Body of pancreas (tissue), 4 donors: ENCODE data around the gene HSD17B14. TPM values are rescaled to one million over a fixed set of nuclear protein-coding genes. Genes with fewer than 3 reads are reported as not detected.
"Not testable (repeated sequence)": the region's sequence is repeated elsewhere in the genome, so short reads cannot be mapped to it uniquely, and the experiment has no call there.

Experiments
- ATAC-seq: fragments of 150-250 bp; one replicate; pipeline ENCODE4 v1.9.1; 2016
- DNase-seq, 4 donors: peaks; one replicate each; pipeline ENCODE4 v3.0.0-alpha.2; 2019
- H3K27ac ChIP-seq, 4 donors: fragments of 200-600 bp; sonication (generic); 1 replicate in 3 of 4; 2 replicates in 1 of 4; pipeline versions ENCODE4 v1.5.1 to v1.6.1; 2016 to 2019; ENCODE audit warnings: mild to moderate bottlenecking in 1 of 4, mixed read lengths in 1 of 4, moderate library complexity in 1 of 4
- H3K27me3 ChIP-seq, 2 donors: fragments of 200-600 bp; sonication (generic); one replicate each; pipeline ENCODE4 v1.6.0; 2016; ENCODE audit warnings: mild to moderate bottlenecking in 1 of 2
- H3K36me3 ChIP-seq, 2 donors: fragments of 200-600 bp; sonication (generic); replicated peaks in 1 of 2; 2 replicates each; pipeline ENCODE4 v1.5.1; 2016; ENCODE audit warnings: low read depth in 2 of 2; ENCODE audit not compliant: insufficient read depth in 1 of 2
- H3K4me1 ChIP-seq: fragments of 200-600 bp; sonication (generic); one replicate; pipeline ENCODE4 v1.6.0; 2016
- H3K4me3 ChIP-seq, 2 donors: fragments of 200-600 bp; sonication (generic); 1 replicate in 1 of 2; 2 replicates in 1 of 2; pipeline ENCODE4 v1.5.1; 2016 to 2019
- H3K9me3 ChIP-seq, 3 donors: fragments of 200-600 bp; sonication (generic); 1 replicate in 2 of 3; 2 replicates in 1 of 3; pipeline ENCODE4 v1.5.1; 2016
- CTCF ChIP-seq, 7 experiments: fragments of 450-650 bp in 4 of 7; fragments of 200-600 bp in 3 of 7; sonication (generic) in 3 of 7; IDR thresholded peaks; one replicate each; pipeline ENCODE4 v1.5.1; 2016 to 2019; ENCODE audit warnings: antibody characterized with exemption in 7 of 7
- POLR2A ChIP-seq, 3 donors: fragments of 450-650 bp; IDR thresholded peaks; one replicate each; pipeline ENCODE4 v1.6.1; 2016; ENCODE audit warnings: antibody characterized with exemption in 3 of 3, mild to moderate bottlenecking in 2 of 3
- WGBS, 2 donors: methylation state at CpG; one replicate each; pipeline ENCODE4 v1.1.5; 2017; 5-methylcytosine and 5-hydroxymethylcytosine counted together
- intact Hi-C: fragments of 100-400 bp; cut with DNase I; formaldehyde crosslinking; loops from one replicate; pipeline ENCODE4 v1.15.1; 2023
- total RNA-seq, 2 donors: library from RNA; depleted of rRNA; stranded (reverse); fragments of >200 nt; gene quantifications; one replicate each; pipeline ENCODE4 v1.1.0, GENCODE V29; 2016

HSD17B14 gene
- total RNA-seq, 2 donors from 2014 or later: 2.1 to 3.3 TPM

GRCh38 chr19:48794291-48794690 is 42.0 kb downstream of the HSD17B14 start:
- DNase-seq (no peak), ATAC-seq (no peak)
- TF ChIP-seq POLR2A (IDR thresholded peaks at IDR 0.05): no peak
- Histone ChIP-seq H3K4me3 (no peak overlapping the region), H3K9me3 (no peaks in the 10 kb centered on the region), H3K27ac (no peak overlapping the region), H3K4me1 (peaks cover 17% of the 10 kb centered on the region), H3K36me3 (peaks cover 0 to under 1% of the 10 kb centered on the region in 2 donors), H3K27me3 (no peaks in the 10 kb centered on the region)
- 82 to 96% methylated on average over 4 to 5 of the region's 6 CpGs for WGBS, 2 donors
- intact Hi-C loops: no loop called here

GRCh38 chr19:48793271-48793670 is 43.0 kb downstream of the HSD17B14 start:
- no peak overlapping the region for H3K4me3 ChIP-seq
- TF ChIP-seq POLR2A (IDR thresholded peaks at IDR 0.05) (no peak), CTCF (IDR thresholded peaks at IDR 0.05) (no peak)
- no peak overlapping the region for H3K27ac ChIP-seq
- 68 to 76% methylated on average over 8 of the region's 8 CpGs for WGBS, 2 donors
- no peaks in the 10 kb centered on the region for H3K36me3 ChIP-seq
- ATAC-seq (no peak), DNase-seq (no peak)
- H3K4me1 ChIP-seq: peaks cover 17% of the 10 kb centered on the region
- intact Hi-C loops: no loop called here
- no peaks in the 10 kb centered on the region for H3K9me3 ChIP-seq
- no peaks in the 10 kb centered on the region for H3K27me3 ChIP-seq

- H3K27ac ChIP-seq, DNase-seq, H3K4me3 ChIP-seq, intact Hi-C loops, H3K27me3 ChIP-seq, H3K9me3 ChIP-seq, ATAC-seq, H3K36me3 ChIP-seq: not testable (repeated sequence)
- 80 to 89% methylated on average over 9 of the region's 9 CpGs for WGBS, 2 donors
- H3K4me1 ChIP-seq: peaks cover 12% of the 10 kb centered on the region
These were observed 49.0 kb downstream of the HSD17B14 start for GRCh38 chr19:48787331-48787730.

- H3K9me3 ChIP-seq, DNase-seq, H3K36me3 ChIP-seq, H3K4me3 ChIP-seq, H3K27me3 ChIP-seq, ATAC-seq, intact Hi-C loops, H3K27ac ChIP-seq: not testable (repeated sequence)
- peaks cover 21% of the 10 kb centered on the region for H3K4me1 ChIP-seq
- 86 to 87% methylated on average over 7 of the region's 7 CpGs for WGBS, 2 donors
These were observed 49.9 kb downstream of the HSD17B14 start for GRCh38 chr19:48786422-48786821.

GRCh38 chr19:48784527-48784926 is 51.8 kb downstream of the HSD17B14 start:
- Histone ChIP-seq H3K4me3 (no peak overlapping the region), H3K27ac (peak overlapping the region in 3 of 4 donors; percentile 42 to 66 (median 49)), H3K9me3 (no peaks in the 10 kb centered on the region), H3K27me3 (no peaks in the 10 kb centered on the region), H3K4me1 (peaks cover 38% of the 10 kb centered on the region), H3K36me3 (no peaks in the 10 kb centered on the region)
- intact Hi-C loops: no loop called here
- ATAC-seq (no peak), DNase-seq (peak in 2 of 4 donors; percentile 62 to 68)
- TF ChIP-seq CTCF (IDR thresholded peaks at IDR 0.05) (peak; percentile 45 to 87 (median 72)), POLR2A (IDR thresholded peaks at IDR 0.05) (no peak)
- 29 to 38% methylated on average over 5 of the region's 5 CpGs for WGBS, 2 donors

GRCh38 chr19:48780631-48781391 is 55.5 kb downstream of the HSD17B14 start:
- Histone ChIP-seq H3K27me3 (no peaks in the 10 kb centered on the region), H3K36me3 (no peaks in the 10 kb centered on the region), H3K27ac (peak overlapping the region; percentile 82 to 92 (median 88)), H3K4me3 (no peak overlapping the region), H3K4me1 (peaks cover 61% of the 10 kb centered on the region), H3K9me3 (no peaks in the 10 kb centered on the region)
- TF ChIP-seq POLR2A (IDR thresholded peaks at IDR 0.05) (peak in 2 of 3 donors; percentile 80 to 83), CTCF (IDR thresholded peaks at IDR 0.05) (no peak)
- peak; percentile 39 for ATAC-seq
- peak; percentile 65 to 88 (median 80) for DNase-seq
- intact Hi-C loops: no loop called here
- 25 to 28% methylated on average over 14 of the region's 14 CpGs for WGBS, 2 donors
